ENCODE measurements around the gene RHOT1.

RHOT1 gene

DNA sequence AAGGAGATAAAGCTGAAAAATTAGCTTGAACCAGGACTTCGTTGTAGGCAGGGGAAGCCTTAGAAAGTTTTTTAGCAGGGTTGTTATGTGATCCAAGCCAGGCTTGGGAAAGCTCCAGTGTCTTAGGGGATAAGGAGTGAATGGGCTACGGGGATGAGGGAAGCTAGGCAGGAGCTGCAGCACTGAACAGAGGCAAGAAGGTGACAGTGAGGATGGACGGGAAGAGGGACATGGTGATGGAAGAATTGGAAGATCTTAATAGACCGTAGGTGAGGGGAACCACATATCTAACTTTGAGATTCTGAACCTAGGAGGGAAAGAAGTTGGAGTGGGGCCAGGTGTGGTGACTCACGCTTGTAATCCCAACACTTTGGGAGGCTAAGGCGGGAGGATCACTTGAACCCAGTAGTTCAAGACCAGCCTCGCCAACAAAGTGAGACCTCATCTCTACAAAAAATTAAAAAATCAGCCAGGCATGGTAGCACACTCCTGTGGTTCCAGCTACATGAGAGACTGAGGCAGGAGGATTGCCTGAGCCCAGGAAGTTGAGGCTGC lies 126.5 kb downstream of the RHOT1 start:
- no peak for DNase-seq (ENCODE audit: low read depth)

- DNase-seq (ENCODE audit: low read depth) = no peak
Measured at GRCh38 chr17:32269377-32269776, 127.1 kb downstream of the RHOT1 start.

GRCh38 chr17:32271844-32272243 lies 129.5 kb downstream of the RHOT1 start:
- no peak for DNase-seq (ENCODE audit: low read depth)

DNA sequence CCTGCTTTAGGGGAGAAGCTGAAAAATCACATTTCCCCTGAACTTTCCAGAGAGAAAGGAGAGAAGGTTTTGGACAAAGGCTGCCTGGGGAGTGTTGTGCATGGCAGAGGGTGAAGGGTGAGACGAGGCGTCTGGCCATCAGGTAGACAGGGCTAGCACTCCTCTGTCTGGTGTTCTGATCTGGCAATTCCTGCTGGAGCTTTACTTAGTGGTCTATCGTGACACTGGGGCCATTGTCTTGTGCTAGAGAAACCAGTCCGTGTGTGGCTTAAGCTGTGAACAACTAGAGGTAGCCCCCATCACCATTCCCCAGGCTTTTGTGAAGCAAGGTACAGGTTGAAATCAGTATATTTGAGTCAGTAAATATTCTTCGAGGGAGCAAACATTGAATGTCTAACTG lies 131.8 kb downstream of the RHOT1 start:
- DNase-seq (ENCODE audit: low read depth) = no peak

GRCh38 chr17:32274643-32275042 lies 132.3 kb downstream of the RHOT1 start:
- no peak for DNase-seq (ENCODE audit: low read depth)

All from EH (cell line).